Right lobe of liver (tissue), 4 donors: Measurements from ENCODE around the gene IL23R.

Experiments used
- CTCF ChIP-seq, 4 donors: fragments of 200-600 bp in 3 of 4; fragments of 450-650 bp in 1 of 4; IDR thresholded peaks; one replicate each; pipeline versions ENCODE4 v1.5.1 to v1.8.0; 2016 to 2022; ENCODE audit warnings: antibody characterized with exemption in 4 of 4, mild to moderate bottlenecking in 2 of 4
- POLR2A ChIP-seq: fragments of 450-650 bp; IDR thresholded peaks from one replicate; pipeline ENCODE4 v1.6.1; 2017; ENCODE audit warnings: antibody characterized with exemption, mild to moderate bottlenecking
- donor health status: DM: no; HTN: no; CAD: no.
- donor health status: DM: no; HTN: no; CAD: no.
- donor health status: DM: no; HTN: yes; CAD: no.

GRCh38 chr1:67224856-67225255, 58.6 kb downstream of the IL23R start:
- TF ChIP-seq CTCF (IDR thresholded peaks at IDR 0.05): no peak
- no peak for TF ChIP-seq POLR2A
